Prostate gland (tissue), 2 donors: Measurements from ENCODE around the gene INO80E. TPM values are rescaled to one million over a fixed set of nuclear protein-coding genes. Genes with fewer than 3 reads are reported as not detected.

Experiments used
- DNase-seq: peaks from one replicate; pipeline ENCODE4 v3.0.0-alpha.2; 2019; ENCODE audit warnings: low spot score
- H3K27ac ChIP-seq, 2 donors: fragments of 200-600 bp; sonication (generic); 2 replicates each; pipeline ENCODE4 v1.5.1; 2017 to 2019
- H3K27me3 ChIP-seq: fragments of 200-600 bp; sonication (generic); replicated peaks from 2 replicates; pipeline ENCODE4 v1.5.1; 2019; ENCODE audit not compliant: insufficient read depth
- H3K36me3 ChIP-seq, 2 donors: fragments of 200-600 bp; sonication (generic); 1 replicate in 1 of 2; 2 replicates in 1 of 2; pipeline versions ENCODE4 v1.5.1 to v1.8.1; 2017 to 2019
- H3K4me1 ChIP-seq: fragments of 200-600 bp; sonication (generic); replicated peaks from 2 replicates; pipeline ENCODE4 v1.5.1; 2019
- H3K4me3 ChIP-seq, 2 donors: fragments of 200-600 bp; sonication (generic); 2 replicates each; pipeline ENCODE4 v1.5.1; 2017 to 2019
- H3K9me3 ChIP-seq: fragments of 200-600 bp; sonication (generic); 2 replicates; pipeline ENCODE4 v1.5.1; 2017
- CTCF ChIP-seq, 4 experiments: fragments of 200-600 bp in 2 of 4; fragments of 450-650 bp in 2 of 4; sonication (generic) in 2 of 4; IDR thresholded peaks; 1 replicate in 3 of 4; 2 replicates in 1 of 4; pipeline ENCODE4 v1.5.1; 2016 to 2019; ENCODE audit warnings: antibody characterized with exemption in 4 of 4, mild to moderate bottlenecking in 2 of 4, moderate library complexity in 2 of 4
- POLR2A ChIP-seq: fragments of 450-650 bp; IDR thresholded peaks from one replicate; pipeline ENCODE4 v1.6.1; 2016; ENCODE audit warnings: antibody characterized with exemption, mild to moderate bottlenecking
- POLR2AphosphoS5 ChIP-seq: sonication (generic); formaldehyde crosslinking; IDR thresholded peaks from one replicate; pipeline ENCODE4 v1.6.1; 2017; ENCODE audit warnings: antibody characterized with exemption
- WGBS: methylation state at CpG from one replicate; pipeline ENCODE4 v1.1.5; 2018; 5-methylcytosine and 5-hydroxymethylcytosine counted together
- intact Hi-C: fragments of 100-400 bp; cut with DNase I; formaldehyde crosslinking; loops from one replicate; pipeline ENCODE4 v1.14.2; 2022
- total RNA-seq, 2 donors: library from RNA; depleted of rRNA; stranded (reverse); fragments of >200 nt; gene quantifications; one replicate each; pipeline ENCODE4 v1.1.0, GENCODE V29; 2016

Gene INO80E
- total RNA-seq, 2 donors from 2014 or later = 51.8 to 113 TPM

- Histone ChIP-seq H3K27me3 (no peaks in the 10 kb centered on the region), H3K36me3 (no peaks in the 10 kb centered on the region), H3K27ac (peak overlapping the region; percentile 90 to 93), H3K4me1 (no peaks in the 10 kb centered on the region), H3K9me3 (no peaks in the 10 kb centered on the region), H3K4me3 (peak overlapping the region; percentile 70 to 71)
- peak; percentile 24 for DNase-seq
- intact Hi-C loops = loop anchor here (10.0 kb wide), 1 partner anchor 138 kb away; the partner anchor contains the start of gene MVP
- TF ChIP-seq CTCF (IDR thresholded peaks at IDR 0.05) = no peak
- TF ChIP-seq POLR2A = peak; percentile 22
- peak; percentile 35 for TF ChIP-seq POLR2AphosphoS5
- WGBS = 5% methylated on average over 18 of the region's 18 CpGs
Measured at GRCh38 chr16:29962344-29962994, 33.6 kb upstream of the INO80E start.

- WGBS = 88% methylated on average over 14 of the region's 14 CpGs
- peak overlapping the region; percentile 90 to 93 for H3K27ac ChIP-seq
- H3K4me3 ChIP-seq = peak overlapping the region in 1 of 2 donors; percentile 71
- no peaks in the 10 kb centered on the region for H3K27me3 ChIP-seq
- no peak for DNase-seq
- intact Hi-C loops = loop anchor here (10.0 kb wide), 1 partner anchor 138 kb away; the partner anchor contains the start of gene MVP
- H3K4me1 ChIP-seq = no peaks in the 10 kb centered on the region
- no peak for TF ChIP-seq POLR2AphosphoS5
- TF ChIP-seq CTCF (IDR thresholded peaks at IDR 0.05) = no peak
- TF ChIP-seq POLR2A = no peak
- H3K36me3 ChIP-seq = no peaks in the 10 kb centered on the region
- no peaks in the 10 kb centered on the region for H3K9me3 ChIP-seq
Measured at GRCh38 chr16:29963021-29963743, 32.9 kb upstream of the INO80E start.

GRCh38 chr16:29968205-29968604 is 27.8 kb upstream of the INO80E start:
- H3K9me3 ChIP-seq = no peaks in the 10 kb centered on the region
- DNase-seq = no peak
- TF ChIP-seq POLR2A (no peak), POLR2AphosphoS5 (no peak), CTCF (IDR thresholded peaks at IDR 0.05) (no peak)
- no peak overlapping the region for H3K4me3 ChIP-seq
- intact Hi-C loops = loop anchor here (10.0 kb wide), 1 partner anchor 143 kb away; the partner anchor contains the start of gene MVP
- H3K36me3 ChIP-seq = no peaks in the 10 kb centered on the region
- no peaks in the 10 kb centered on the region for H3K27me3 ChIP-seq
- no peak overlapping the region for H3K27ac ChIP-seq
- 91% methylated on average over 4 of the region's 4 CpGs for WGBS
- H3K4me1 ChIP-seq = no peaks in the 10 kb centered on the region

- Histone ChIP-seq H3K36me3 (no peaks in the 10 kb centered on the region), H3K9me3 (no peaks in the 10 kb centered on the region), H3K27ac (no peak overlapping the region), H3K27me3 (no peaks in the 10 kb centered on the region), H3K4me3 (no peak overlapping the region), H3K4me1 (peaks cover 10% of the 10 kb centered on the region)
- TF ChIP-seq POLR2AphosphoS5 (no peak), POLR2A (no peak), CTCF (IDR thresholded peaks at IDR 0.05) (no peak)
- 86% methylated on average over 8 of the region's 8 CpGs for WGBS
- DNase-seq = no peak
- intact Hi-C loops = no loop called here
Measured at GRCh38 chr16:29971304-29971703, 24.7 kb upstream of the INO80E start.
